HG03378 (cell line): Measurements from ENCODE around the gene PZP.
"Not testable (repeated sequence)": the region's sequence is repeated elsewhere in the genome, so short reads cannot be mapped to it uniquely, and the experiment has no call there.

ENCODE experiments used
- ATAC-seq: cut with Tn5 transposase; IDR thresholded peaks from one replicate; pipeline ENCODE4 v1.9.1; 2021; ENCODE audit warnings: mild to moderate bottlenecking, moderate library complexity; ENCODE audit not compliant: unreplicated experiment

The PZP gene

GRCh38 chr12:9198012-9198411 is 10.2 kb downstream of the PZP start:
- no peak for ATAC-seq

- ATAC-seq, result no peak
Observed at GRCh38 chr12:9184276-9184675, 23.9 kb downstream of the PZP start.

- ATAC-seq, result no peak
Observed at GRCh38 chr12:9180810-9181209, 27.4 kb downstream of the PZP start.

- ATAC-seq, result no peak
Observed at GRCh38 chr12:9179781-9180180, 28.4 kb downstream of the PZP start.

GRCh38 chr12:9169979-9170634 is 38.1 kb downstream of the PZP start:
- ATAC-seq, result no peak

- not testable (repeated sequence) for ATAC-seq
Observed at GRCh38 chr12:9167345-9167744, 40.9 kb downstream of the PZP start.

- ATAC-seq, result no peak
Observed at GRCh38 chr12:9163392-9163791, 44.8 kb downstream of the PZP start.

- no peak for ATAC-seq
Observed at GRCh38 chr12:9156119-9156518, 52.1 kb downstream of the PZP start.

GRCh38 chr12:9149372-9149771 is 58.8 kb downstream of the PZP start:
- no peak for ATAC-seq

GRCh38 chr12:9148926-9149325 is 59.3 kb downstream of the PZP start:
- no peak for ATAC-seq

GRCh38 chr12:9147461-9147860 is 60.7 kb downstream of the PZP start:
- no peak for ATAC-seq

- no peak for ATAC-seq
Observed at GRCh38 chr12:9144730-9145106, 63.5 kb downstream of the PZP start.

GRCh38 chr12:9143929-9144729 is 64.1 kb downstream of the PZP start:
- ATAC-seq, result no peak

GRCh38 chr12:9143137-9143536 is 65.1 kb downstream of the PZP start:
- no peak for ATAC-seq

GRCh38 chr12:9139588-9140290 is 68.5 kb downstream of the PZP start:
- not testable (repeated sequence) for ATAC-seq

GRCh38 chr12:9135903-9136310 is 72.3 kb downstream of the PZP start:
- no peak for ATAC-seq

GRCh38 chr12:9134981-9135628 is 73.1 kb downstream of the PZP start:
- no peak for ATAC-seq

GRCh38 chr12:9133216-9133916 is 74.8 kb downstream of the PZP start:
- ATAC-seq, result no peak

- no peak for ATAC-seq
Observed at GRCh38 chr12:9132008-9132535, 76.1 kb downstream of the PZP start.

GRCh38 chr12:9130244-9130643 is 78.0 kb downstream of the PZP start:
- no peak for ATAC-seq
